ENCODE measurements around the gene RBFOX1.

The RBFOX1 gene

GRCh38 chr16:7640334-7640733 lies 307.7 kb downstream of the RBFOX1 start:
- Mint-ChIP-seq H3K4me3 (no peak overlapping the region), H3K9me3 (peaks cover 13% of the 10 kb centered on the region), H3K36me3 (no peaks in the 10 kb centered on the region), H3K27ac (no peak overlapping the region), H3K27me3 (no peaks in the 10 kb centered on the region), H3K4me1 (no peaks in the 10 kb centered on the region)

DNA sequence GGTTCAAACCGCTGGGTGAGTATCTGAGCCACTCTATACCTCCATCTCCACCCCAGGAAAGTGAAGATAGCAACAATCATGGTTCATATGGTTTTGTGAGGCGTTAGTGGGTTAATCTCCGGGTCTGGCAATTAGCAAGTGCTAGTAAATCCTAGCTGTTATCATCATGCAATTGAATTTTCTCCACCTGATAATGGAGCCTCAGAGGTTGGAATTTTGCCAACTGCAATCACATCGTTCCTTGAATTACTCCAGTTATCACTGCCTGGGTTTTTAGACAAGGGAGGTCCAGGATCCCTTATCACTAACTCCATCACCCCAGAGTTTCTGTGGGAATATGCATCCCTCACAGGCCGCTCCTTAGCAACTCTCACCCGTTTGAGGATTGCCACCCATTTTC lies 311.5 kb downstream of the RBFOX1 start:
- Mint-ChIP-seq H3K36me3 (no peaks in the 10 kb centered on the region), H3K4me3 (no peak overlapping the region), H3K27me3 (no peaks in the 10 kb centered on the region), H3K9me3 (peaks cover 10% of the 10 kb centered on the region), H3K4me1 (no peaks in the 10 kb centered on the region), H3K27ac (no peak overlapping the region)

GRCh38 chr16:7644811-7645210 lies 312.2 kb downstream of the RBFOX1 start:
- Mint-ChIP-seq H3K4me3 (no peak overlapping the region), H3K27ac (no peak overlapping the region), H3K36me3 (no peaks in the 10 kb centered on the region), H3K4me1 (no peaks in the 10 kb centered on the region), H3K27me3 (no peaks in the 10 kb centered on the region), H3K9me3 (peaks cover 10% of the 10 kb centered on the region)

DNA sequence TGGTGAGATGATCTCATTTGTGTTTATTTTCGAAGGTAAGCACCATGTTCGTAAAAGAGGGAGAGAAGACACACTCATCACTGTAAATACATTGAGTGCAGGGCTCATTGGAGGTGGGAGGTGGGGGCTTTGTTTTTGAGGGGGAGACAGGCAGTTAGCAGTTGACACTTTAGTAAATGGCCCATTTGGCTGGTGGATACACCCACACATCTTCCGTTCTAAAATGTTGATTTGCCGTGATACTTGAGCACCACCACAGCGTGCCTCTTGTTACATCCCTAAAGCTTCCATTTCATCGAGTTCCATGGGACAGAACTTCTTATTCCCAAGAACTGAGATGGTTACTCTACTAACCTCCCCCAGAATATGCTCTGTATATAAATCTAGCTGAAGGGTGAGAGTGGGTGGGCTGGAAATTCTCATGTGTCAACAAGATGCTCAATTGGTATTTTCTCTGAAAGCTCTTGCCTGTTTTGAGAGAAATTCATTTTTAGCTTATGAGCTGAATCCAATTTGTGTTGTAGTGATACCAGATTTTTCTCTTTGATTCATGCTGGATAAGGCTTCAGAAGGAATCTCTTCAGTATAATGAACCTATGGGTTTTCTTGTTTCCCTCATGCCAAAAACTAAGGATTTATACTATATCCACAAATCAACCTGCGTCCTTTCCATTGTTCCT lies 314.3 kb downstream of the RBFOX1 start:
- Mint-ChIP-seq H3K4me1 (no peaks in the 10 kb centered on the region), H3K9me3 (peaks cover 10% of the 10 kb centered on the region), H3K27ac (no peak overlapping the region), H3K27me3 (no peaks in the 10 kb centered on the region), H3K36me3 (no peaks in the 10 kb centered on the region), H3K4me3 (no peak overlapping the region)

DNA sequence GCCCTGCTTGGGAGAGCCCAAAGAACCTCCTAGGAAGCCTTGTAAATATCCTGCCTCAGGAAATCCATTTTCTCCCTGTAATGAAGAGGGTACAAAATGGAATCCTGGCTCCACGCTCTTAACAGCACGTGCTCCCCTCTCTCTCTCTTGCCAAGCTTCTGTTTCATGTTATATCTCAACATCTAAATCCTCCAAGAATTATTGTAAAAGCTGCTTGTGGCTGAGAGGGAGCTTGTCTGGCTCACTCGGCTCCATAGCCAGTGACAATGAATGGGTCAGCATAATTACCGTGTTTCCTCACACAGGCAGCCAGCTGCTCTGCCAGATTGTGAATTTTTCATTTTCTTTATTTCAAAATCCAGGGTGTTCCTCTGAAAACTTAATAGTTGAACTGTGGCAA lies 317.8 kb downstream of the RBFOX1 start:
- no peak overlapping the region for H3K27ac Mint-ChIP-seq
- no peaks in the 10 kb centered on the region for H3K4me1 Mint-ChIP-seq
- no peaks in the 10 kb centered on the region for H3K27me3 Mint-ChIP-seq
- H3K4me3 Mint-ChIP-seq = no peak overlapping the region
- peaks cover 7% of the 10 kb centered on the region for H3K9me3 Mint-ChIP-seq
- H3K36me3 Mint-ChIP-seq = no peaks in the 10 kb centered on the region

DNA sequence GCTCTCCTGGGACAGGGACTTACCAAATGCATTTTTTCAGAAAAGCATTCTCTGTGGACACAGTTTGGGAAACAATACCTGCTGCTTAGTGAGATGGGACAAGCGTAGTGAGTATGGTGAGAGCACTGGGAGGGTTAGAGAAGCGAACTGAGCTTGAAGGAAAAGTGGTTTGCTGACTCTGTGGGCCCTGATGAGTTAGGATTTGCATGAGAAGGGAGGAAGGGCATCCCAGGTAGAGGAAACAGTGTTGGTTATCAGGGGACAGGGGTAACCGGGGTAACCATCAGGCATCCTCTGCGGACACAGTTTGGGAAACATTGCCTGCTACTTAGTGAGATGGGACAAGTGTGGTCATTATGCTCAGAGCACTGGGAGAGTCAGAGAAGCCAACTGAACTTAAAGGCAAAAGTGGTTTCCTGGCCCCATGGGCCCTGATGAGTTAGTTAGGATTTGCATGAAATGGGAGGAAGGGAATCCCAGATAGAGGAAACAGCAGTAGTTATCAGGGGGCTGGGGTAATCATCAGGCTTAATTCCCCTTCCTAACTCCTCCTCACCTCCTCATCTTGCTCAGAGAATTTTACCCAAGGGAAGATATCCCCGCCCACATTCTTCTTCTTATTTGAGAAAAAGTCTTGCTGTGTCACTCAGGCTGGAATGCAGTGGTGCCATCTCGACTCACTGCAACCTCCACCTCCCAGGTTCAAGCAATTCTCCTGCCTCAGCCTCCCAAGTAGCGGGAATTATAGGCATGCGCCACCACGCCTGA lies 319.3 kb downstream of the RBFOX1 start:
- no peaks in the 10 kb centered on the region for H3K27me3 Mint-ChIP-seq
- no peak overlapping the region for H3K27ac Mint-ChIP-seq
- H3K9me3 Mint-ChIP-seq = peaks cover 10% of the 10 kb centered on the region

DNA sequence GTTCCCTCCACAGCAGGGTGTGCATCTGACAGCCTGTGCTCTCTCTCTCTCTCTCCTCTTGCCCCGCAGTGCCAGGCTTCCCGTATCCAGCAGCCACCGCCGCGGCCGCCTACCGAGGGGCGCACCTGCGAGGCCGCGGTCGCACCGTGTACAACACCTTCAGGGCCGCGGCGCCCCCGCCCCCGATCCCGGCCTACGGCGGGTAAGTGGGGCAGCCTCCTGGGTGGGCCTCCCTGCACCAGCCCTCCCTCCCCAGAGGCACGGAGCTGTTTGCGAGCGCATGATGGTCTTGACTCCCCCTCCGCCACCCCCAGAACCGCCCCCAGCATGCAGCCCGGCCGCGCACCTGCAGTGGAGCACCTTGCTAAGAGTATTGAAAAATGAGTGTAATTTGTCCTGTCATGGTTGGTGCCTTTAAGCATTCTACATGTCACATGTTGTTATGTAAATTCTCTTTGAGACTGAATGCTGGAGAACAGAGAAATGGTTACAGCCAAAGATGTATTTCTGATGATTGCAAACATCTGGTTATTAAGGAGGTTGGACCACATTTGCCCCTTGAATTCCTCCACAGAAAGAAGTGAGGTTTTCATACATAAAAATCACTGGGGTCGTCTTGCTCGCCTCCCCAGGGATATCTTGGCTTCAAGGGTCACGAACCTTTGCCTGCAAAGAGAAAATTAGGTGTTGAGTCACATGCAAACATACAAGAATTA lies 321.3 kb downstream of the RBFOX1 start:
- H3K9me3 Mint-ChIP-seq = peaks cover 10% of the 10 kb centered on the region
- H3K27ac Mint-ChIP-seq = no peak overlapping the region
- no peaks in the 10 kb centered on the region for H3K4me1 Mint-ChIP-seq
- H3K4me3 Mint-ChIP-seq = no peak overlapping the region
- no peaks in the 10 kb centered on the region for H3K27me3 Mint-ChIP-seq
- H3K36me3 Mint-ChIP-seq = no peaks in the 10 kb centered on the region

More for the DNA sequence above, 319.3 kb downstream of the RBFOX1 start:
- no peaks in the 10 kb centered on the region for H3K36me3 Mint-ChIP-seq
- no peaks in the 10 kb centered on the region for H3K4me1 Mint-ChIP-seq
- no peak overlapping the region for H3K4me3 Mint-ChIP-seq

GRCh38 chr16:7675628-7676027 lies 343.0 kb downstream of the RBFOX1 start:
- Mint-ChIP-seq H3K4me1 (no peaks in the 10 kb centered on the region), H3K27me3 (no peaks in the 10 kb centered on the region), H3K27ac (no peak overlapping the region), H3K9me3 (peaks cover under 1% of the 10 kb centered on the region), H3K36me3 (no peaks in the 10 kb centered on the region), H3K4me3 (no peak overlapping the region)

DNA sequence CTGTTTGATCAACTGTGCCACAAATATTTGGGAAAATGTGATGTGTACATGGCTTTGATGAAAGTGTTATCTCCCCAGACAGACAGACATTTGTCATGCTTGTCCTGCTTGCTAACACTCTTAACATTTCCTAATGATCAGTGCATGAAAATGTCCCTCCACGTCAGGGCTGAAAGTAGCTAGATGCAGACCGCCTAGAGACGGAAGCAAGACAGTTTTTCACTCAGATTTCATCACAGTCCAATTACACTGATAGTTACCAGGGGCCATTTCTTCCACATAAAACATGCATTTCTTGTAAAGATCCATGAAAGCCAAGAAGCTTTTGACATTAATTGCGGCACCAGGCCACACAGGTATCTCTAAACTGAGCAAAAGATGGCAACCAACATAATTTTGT lies 347.7 kb downstream of the RBFOX1 start:
- Mint-ChIP-seq H3K9me3 (peaks cover 3% of the 10 kb centered on the region), H3K27ac (no peak overlapping the region), H3K4me1 (no peaks in the 10 kb centered on the region), H3K36me3 (no peaks in the 10 kb centered on the region), H3K27me3 (no peaks in the 10 kb centered on the region), H3K4me3 (no peak overlapping the region)

GRCh38 chr16:7688811-7689210 lies 356.2 kb downstream of the RBFOX1 start:
- Mint-ChIP-seq H3K27ac (no peak overlapping the region), H3K4me1 (no peaks in the 10 kb centered on the region), H3K36me3 (no peaks in the 10 kb centered on the region), H3K4me3 (no peak overlapping the region), H3K9me3 (peaks cover 11% of the 10 kb centered on the region), H3K27me3 (no peaks in the 10 kb centered on the region)

DNA sequence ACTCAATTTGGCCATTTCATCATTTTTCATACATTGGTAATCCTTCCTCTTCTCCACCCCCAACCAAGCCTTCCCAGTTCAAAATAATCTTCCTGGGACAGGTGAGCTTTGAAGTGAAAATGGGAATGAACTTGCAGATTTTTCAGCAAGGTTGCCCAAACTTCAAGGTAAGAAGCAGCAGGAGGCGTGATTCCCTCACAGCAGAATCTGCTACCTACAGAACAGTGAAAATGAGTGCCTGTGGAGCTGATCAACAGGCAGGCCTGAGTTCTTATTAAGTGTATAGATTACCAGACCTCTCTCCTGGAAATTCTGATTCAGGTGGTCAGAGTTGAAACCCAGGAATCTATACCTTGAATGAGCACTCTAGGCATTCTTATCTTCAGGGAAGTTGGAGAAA lies 356.6 kb downstream of the RBFOX1 start:
- Mint-ChIP-seq H3K27ac (no peak overlapping the region), H3K27me3 (no peaks in the 10 kb centered on the region)

GRCh38 chr16:7691533-7691932 lies 358.9 kb downstream of the RBFOX1 start:
- H3K27me3 Mint-ChIP-seq = no peaks in the 10 kb centered on the region
- no peak overlapping the region for H3K27ac Mint-ChIP-seq
- no peaks in the 10 kb centered on the region for H3K36me3 Mint-ChIP-seq
- H3K4me1 Mint-ChIP-seq = no peaks in the 10 kb centered on the region
- no peak overlapping the region for H3K4me3 Mint-ChIP-seq
- H3K9me3 Mint-ChIP-seq = peaks cover 6% of the 10 kb centered on the region

More for the DNA sequence above, 356.6 kb downstream of the RBFOX1 start:
- H3K9me3 Mint-ChIP-seq = peaks cover 11% of the 10 kb centered on the region
- no peaks in the 10 kb centered on the region for H3K36me3 Mint-ChIP-seq
- H3K4me1 Mint-ChIP-seq = no peaks in the 10 kb centered on the region
- no peak overlapping the region for H3K4me3 Mint-ChIP-seq

DNA sequence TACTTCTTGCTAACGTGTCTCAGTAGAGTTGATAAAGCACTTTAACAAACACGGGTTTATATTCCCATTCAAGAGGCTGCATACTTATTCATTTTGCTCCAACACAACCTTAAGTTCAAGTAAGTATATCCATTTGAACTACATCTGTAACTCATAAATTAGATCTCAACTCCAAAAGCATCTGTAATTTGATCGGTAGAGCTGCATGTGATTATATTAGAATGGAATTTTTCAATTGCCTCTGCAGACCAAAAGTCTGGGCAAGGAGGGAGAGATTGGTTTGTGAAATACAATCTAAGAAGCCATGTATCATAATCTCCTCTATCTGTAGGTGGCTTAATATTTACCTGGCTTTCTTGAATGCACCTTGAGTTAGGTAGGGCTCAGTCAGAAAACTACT lies 371.0 kb downstream of the RBFOX1 start:
- peaks cover 10% of the 10 kb centered on the region for H3K9me3 Mint-ChIP-seq
- H3K27ac Mint-ChIP-seq = no peak overlapping the region
- H3K4me3 Mint-ChIP-seq = no peak overlapping the region

GRCh38 chr16:7705885-7706284 lies 373.2 kb downstream of the RBFOX1 start:
- H3K4me1 Mint-ChIP-seq = no peaks in the 10 kb centered on the region
- peaks cover 10% of the 10 kb centered on the region for H3K9me3 Mint-ChIP-seq
- H3K4me3 Mint-ChIP-seq = no peak overlapping the region
- H3K27ac Mint-ChIP-seq = no peak overlapping the region
- no peaks in the 10 kb centered on the region for H3K36me3 Mint-ChIP-seq
- no peaks in the 10 kb centered on the region for H3K27me3 Mint-ChIP-seq

More for the DNA sequence above, 371.0 kb downstream of the RBFOX1 start:
- no peaks in the 10 kb centered on the region for H3K4me1 Mint-ChIP-seq
- no peaks in the 10 kb centered on the region for H3K36me3 Mint-ChIP-seq
- H3K27me3 Mint-ChIP-seq = no peaks in the 10 kb centered on the region

GRCh38 chr16:7709186-7709585 lies 376.5 kb downstream of the RBFOX1 start:
- H3K27me3 Mint-ChIP-seq = no peaks in the 10 kb centered on the region
- H3K36me3 Mint-ChIP-seq = no peaks in the 10 kb centered on the region
- H3K9me3 Mint-ChIP-seq = peaks cover 4% of the 10 kb centered on the region
- no peak overlapping the region for H3K4me3 Mint-ChIP-seq
- no peaks in the 10 kb centered on the region for H3K4me1 Mint-ChIP-seq
- no peak overlapping the region for H3K27ac Mint-ChIP-seq

DNA sequence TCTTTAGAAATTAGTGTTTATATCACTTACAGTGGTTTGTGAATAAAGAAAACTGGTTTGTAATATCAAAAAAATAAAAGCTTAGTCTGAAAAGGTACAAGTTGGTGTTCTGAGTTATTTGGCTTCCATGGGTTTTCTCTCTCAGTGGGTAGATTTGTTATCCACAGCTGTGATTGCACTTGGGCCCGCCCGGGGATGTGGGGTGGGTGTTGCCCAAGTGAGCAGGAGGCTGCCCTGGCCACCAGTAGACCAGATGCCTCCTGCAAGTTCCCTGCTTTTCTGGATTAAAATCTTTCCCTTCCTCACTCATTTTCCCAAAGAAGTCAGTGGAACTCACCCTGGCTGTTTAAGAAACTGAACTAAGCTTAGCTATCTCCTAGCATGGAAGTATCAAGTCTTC lies 380.6 kb downstream of the RBFOX1 start:
- H3K36me3 Mint-ChIP-seq = no peaks in the 10 kb centered on the region
- H3K27ac Mint-ChIP-seq = no peak overlapping the region
- H3K4me3 Mint-ChIP-seq = no peak overlapping the region
- H3K4me1 Mint-ChIP-seq = no peaks in the 10 kb centered on the region
- no peaks in the 10 kb centered on the region for H3K27me3 Mint-ChIP-seq
- peaks cover 2% of the 10 kb centered on the region for H3K9me3 Mint-ChIP-seq
